WTC11 (cell line): Measurements from ENCODE around the gene HRH1. TPM values are rescaled to one million over a fixed set of nuclear protein-coding genes. Genes with fewer than 3 reads are reported as not detected.

ENCODE experiments used
- ATAC-seq: fragments of 200-7000 bp; cut with Tn5 transposase; 2 replicates; pipeline ENCODE4 v1.10.0; 2021; ENCODE audit warnings: mild to moderate bottlenecking, moderate library complexity
- CTCF ChIA-PET: fragments of 300-600 bp; sonication (Branson Sonifier 250); formaldehyde crosslinking; loops from one replicate; lab custom pipeline; 2021; ENCODE audit warnings: antibody characterized with exemption; lab: Charles Lee
- POLR2A ChIA-PET: fragments of 350-600 bp; sonication (Branson Sonifier 250); formaldehyde crosslinking; loops from one replicate; lab custom pipeline; 2021; ENCODE audit warnings: antibody characterized with exemption; lab: Charles Lee
- DNase-seq: peaks from one replicate; pipeline ENCODE4 v3.0.0; 2021; ENCODE audit warnings: low spot score
- H3K27ac Mint-ChIP-seq: 2 replicates; pipeline ENCODE4 v1.8.0; 2021; ENCODE audit warnings: mixed read lengths
- H3K27me3 Mint-ChIP-seq: 2 replicates; pipeline ENCODE4 v1.8.0; 2021; ENCODE audit warnings: low read depth, mild to moderate bottlenecking, moderate library complexity, mixed read lengths
- H3K36me3 Mint-ChIP-seq: 2 replicates; pipeline ENCODE4 v1.8.0; 2021; ENCODE audit warnings: mixed read lengths
- H3K4me1 Mint-ChIP-seq: 2 replicates; pipeline ENCODE4 v1.8.0; 2022; ENCODE audit warnings: mixed read lengths
- H3K4me3 Mint-ChIP-seq: 2 replicates; pipeline ENCODE4 v1.8.0; 2021; ENCODE audit warnings: mild to moderate bottlenecking, moderate library complexity, mixed read lengths
- H3K9me3 Mint-ChIP-seq: 2 replicates; pipeline ENCODE4 v1.8.0; 2021; ENCODE audit warnings: mixed read lengths
- CREB1 ChIP-seq: sonication (generic); formaldehyde crosslinking; IDR thresholded peaks from 2 replicates; pipeline ENCODE4 v1.8.0; 2023; ENCODE audit warnings: mild to moderate bottlenecking, missing genetic modification reagents
- CREM ChIP-seq: sonication (generic); formaldehyde crosslinking; IDR thresholded peaks from 2 replicates; pipeline ENCODE4 v1.8.1; 2022; ENCODE audit warnings: mild to moderate bottlenecking, missing genetic modification reagents, moderate library complexity
- ELF4 ChIP-seq: sonication (generic); formaldehyde crosslinking; IDR thresholded peaks from 2 replicates; pipeline ENCODE4 v1.8.1; 2022; ENCODE audit warnings: low read depth, mild to moderate bottlenecking, moderate library complexity, missing genetic modification reagents
- EMX1 ChIP-seq: fragments of 250-450 bp; sonication (Bioruptor Pico); IDR thresholded peaks from 2 replicates; pipeline ENCODE4 v1.8.0; 2021; ENCODE audit warnings: mild to moderate bottlenecking
- HMGA2 ChIP-seq: fragments of 250-450 bp; sonication (Bioruptor Pico); IDR thresholded peaks from 2 replicates; pipeline ENCODE4 v1.4.0; 2021; ENCODE audit warnings: mild to moderate bottlenecking, moderate library complexity
- IRF2 ChIP-seq: sonication (generic); formaldehyde crosslinking; IDR thresholded peaks from 2 replicates; pipeline ENCODE4 v1.8.0; 2022; ENCODE audit warnings: low read depth, missing genetic modification reagents, borderline replicate concordance
- JAZF1 ChIP-seq: fragments of 250-450 bp; sonication (Bioruptor Pico); IDR thresholded peaks from 2 replicates; pipeline ENCODE4 v1.9.0; 2021; ENCODE audit warnings: moderate library complexity, mild to moderate bottlenecking, inconsistent platforms
- JUN ChIP-seq: sonication (generic); formaldehyde crosslinking; IDR thresholded peaks from 2 replicates; pipeline ENCODE4 v1.8.0; 2023; ENCODE audit warnings: mild to moderate bottlenecking, missing genetic modification reagents
- MYBL2 ChIP-seq: sonication (generic); formaldehyde crosslinking; IDR thresholded peaks from 2 replicates; pipeline ENCODE4 v1.8.1; 2023; ENCODE audit warnings: mild to moderate bottlenecking, moderate library complexity, missing genetic modification reagents
- NFE2L1 ChIP-seq: sonication (generic); formaldehyde crosslinking; IDR thresholded peaks from 2 replicates; pipeline ENCODE4 v1.8.1; 2023; ENCODE audit warnings: missing genetic modification reagents
- TCF7 ChIP-seq: sonication (generic); formaldehyde crosslinking; IDR thresholded peaks from 2 replicates; pipeline ENCODE4 v1.8.0; 2022; ENCODE audit warnings: mild to moderate bottlenecking, low read depth, missing genetic modification reagents, moderate library complexity
- TEAD1 ChIP-seq: sonication (generic); formaldehyde crosslinking; IDR thresholded peaks from 2 replicates; pipeline ENCODE4 v1.8.0; 2022; ENCODE audit warnings: mild to moderate bottlenecking, missing genetic modification reagents
- ZNF219 ChIP-seq: sonication (generic); formaldehyde crosslinking; IDR thresholded peaks from 2 replicates; pipeline ENCODE4 v1.8.0; 2023; ENCODE audit warnings: missing genetic modification reagents, mild to moderate bottlenecking, borderline replicate concordance
- total RNA-seq: library from RNA; stranded (reverse); gene quantifications from 3 replicates; pipeline ENCODE4 v1.2.3, GENCODE V29; 2021
- TF ChIP-seq, protein P1 (sequence below): fragments of 250-450 bp; sonication (Bioruptor Pico); IDR thresholded peaks from 2 replicates; pipeline ENCODE4 v1.9.0; 2021; ENCODE audit warnings: mild to moderate bottlenecking
- TF ChIP-seq, protein P2 (sequence below): sonication (generic); formaldehyde crosslinking; IDR thresholded peaks from 2 replicates; pipeline ENCODE4 v1.8.1; 2023; ENCODE audit warnings: mild to moderate bottlenecking, missing genetic modification reagents
- TF ChIP-seq, protein P3 (sequence below): sonication (generic); formaldehyde crosslinking; conservative IDR thresholded peaks from 2 replicates; pipeline ENCODE4 v1.8.1; 2022; ENCODE audit warnings: mild to moderate bottlenecking, missing genetic modification reagents
- TF ChIP-seq, protein P4 (sequence below): sonication (generic); formaldehyde crosslinking; IDR thresholded peaks from 2 replicates; pipeline ENCODE4 v1.8.1; 2022; ENCODE audit warnings: mild to moderate bottlenecking, moderate library complexity, missing genetic modification reagents
- TF ChIP-seq, protein P5 (sequence below): fragments of 250-450 bp; sonication (Bioruptor Pico); IDR thresholded peaks from 2 replicates; pipeline ENCODE4 v2.1.2; 2022; ENCODE audit warnings: mild to moderate bottlenecking, moderate library complexity
- TF ChIP-seq, protein P6 (sequence below): sonication (generic); formaldehyde crosslinking; IDR thresholded peaks from 2 replicates; pipeline ENCODE4 v1.8.1; 2023; ENCODE audit warnings: mild to moderate bottlenecking, missing genetic modification reagents, borderline replicate concordance
- TF ChIP-seq, protein P7 (sequence below): sonication (generic); formaldehyde crosslinking; IDR thresholded peaks from 2 replicates; pipeline ENCODE4 v1.8.1; 2022; ENCODE audit warnings: missing genetic modification reagents, borderline replicate concordance

Gene HRH1
- total RNA-seq, 1 experiment from 2014 or later, result not detected

DNA sequence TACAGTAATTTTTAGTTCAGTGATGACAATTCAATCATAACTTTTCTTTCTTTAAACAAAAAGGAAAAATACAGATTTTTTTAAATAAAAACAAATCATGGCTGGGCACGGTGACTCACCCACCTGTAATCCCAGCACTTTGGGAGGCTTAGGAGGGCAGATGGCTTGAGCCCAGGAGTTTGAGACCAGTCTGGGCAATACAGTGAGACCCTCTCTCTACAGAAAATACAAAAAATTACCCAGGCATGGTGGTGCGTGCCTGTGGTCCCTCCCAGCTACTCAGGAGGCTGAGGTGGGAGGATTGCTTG lies 92.3 kb downstream of the HRH1 start:
- POLR2A ChIA-PET, result no interaction called here
- H3K27ac Mint-ChIP-seq, result no peak overlapping the region
- no peaks in the 10 kb centered on the region for H3K4me1 Mint-ChIP-seq
- TF ChIP-seq, protein P1, sequence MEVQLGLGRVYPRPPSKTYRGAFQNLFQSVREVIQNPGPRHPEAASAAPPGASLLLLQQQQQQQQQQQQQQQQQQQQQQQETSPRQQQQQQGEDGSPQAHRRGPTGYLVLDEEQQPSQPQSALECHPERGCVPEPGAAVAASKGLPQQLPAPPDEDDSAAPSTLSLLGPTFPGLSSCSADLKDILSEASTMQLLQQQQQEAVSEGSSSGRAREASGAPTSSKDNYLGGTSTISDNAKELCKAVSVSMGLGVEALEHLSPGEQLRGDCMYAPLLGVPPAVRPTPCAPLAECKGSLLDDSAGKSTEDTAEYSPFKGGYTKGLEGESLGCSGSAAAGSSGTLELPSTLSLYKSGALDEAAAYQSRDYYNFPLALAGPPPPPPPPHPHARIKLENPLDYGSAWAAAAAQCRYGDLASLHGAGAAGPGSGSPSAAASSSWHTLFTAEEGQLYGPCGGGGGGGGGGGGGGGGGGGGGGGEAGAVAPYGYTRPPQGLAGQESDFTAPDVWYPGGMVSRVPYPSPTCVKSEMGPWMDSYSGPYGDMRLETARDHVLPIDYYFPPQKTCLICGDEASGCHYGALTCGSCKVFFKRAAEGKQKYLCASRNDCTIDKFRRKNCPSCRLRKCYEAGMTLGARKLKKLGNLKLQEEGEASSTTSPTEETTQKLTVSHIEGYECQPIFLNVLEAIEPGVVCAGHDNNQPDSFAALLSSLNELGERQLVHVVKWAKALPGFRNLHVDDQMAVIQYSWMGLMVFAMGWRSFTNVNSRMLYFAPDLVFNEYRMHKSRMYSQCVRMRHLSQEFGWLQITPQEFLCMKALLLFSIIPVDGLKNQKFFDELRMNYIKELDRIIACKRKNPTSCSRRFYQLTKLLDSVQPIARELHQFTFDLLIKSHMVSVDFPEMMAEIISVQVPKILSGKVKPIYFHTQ (CRISPR knock-in tag), result no peak
- TF ChIP-seq, protein P2, sequence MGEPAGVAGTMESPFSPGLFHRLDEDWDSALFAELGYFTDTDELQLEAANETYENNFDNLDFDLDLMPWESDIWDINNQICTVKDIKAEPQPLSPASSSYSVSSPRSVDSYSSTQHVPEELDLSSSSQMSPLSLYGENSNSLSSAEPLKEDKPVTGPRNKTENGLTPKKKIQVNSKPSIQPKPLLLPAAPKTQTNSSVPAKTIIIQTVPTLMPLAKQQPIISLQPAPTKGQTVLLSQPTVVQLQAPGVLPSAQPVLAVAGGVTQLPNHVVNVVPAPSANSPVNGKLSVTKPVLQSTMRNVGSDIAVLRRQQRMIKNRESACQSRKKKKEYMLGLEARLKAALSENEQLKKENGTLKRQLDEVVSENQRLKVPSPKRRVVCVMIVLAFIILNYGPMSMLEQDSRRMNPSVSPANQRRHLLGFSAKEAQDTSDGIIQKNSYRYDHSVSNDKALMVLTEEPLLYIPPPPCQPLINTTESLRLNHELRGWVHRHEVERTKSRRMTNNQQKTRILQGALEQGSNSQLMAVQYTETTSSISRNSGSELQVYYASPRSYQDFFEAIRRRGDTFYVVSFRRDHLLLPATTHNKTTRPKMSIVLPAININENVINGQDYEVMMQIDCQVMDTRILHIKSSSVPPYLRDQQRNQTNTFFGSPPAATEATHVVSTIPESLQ (CRISPR knock-in tag), result no peak
- TF ChIP-seq CREB1 (no peak), ZNF219 (no peak), TCF7 (CRISPR knock-in tag) (no peak), HMGA2 (no peak)
- TF ChIP-seq, protein P3, sequence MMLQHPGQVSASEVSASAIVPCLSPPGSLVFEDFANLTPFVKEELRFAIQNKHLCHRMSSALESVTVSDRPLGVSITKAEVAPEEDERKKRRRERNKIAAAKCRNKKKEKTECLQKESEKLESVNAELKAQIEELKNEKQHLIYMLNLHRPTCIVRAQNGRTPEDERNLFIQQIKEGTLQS, result no peak
- TF ChIP-seq, protein P4, sequence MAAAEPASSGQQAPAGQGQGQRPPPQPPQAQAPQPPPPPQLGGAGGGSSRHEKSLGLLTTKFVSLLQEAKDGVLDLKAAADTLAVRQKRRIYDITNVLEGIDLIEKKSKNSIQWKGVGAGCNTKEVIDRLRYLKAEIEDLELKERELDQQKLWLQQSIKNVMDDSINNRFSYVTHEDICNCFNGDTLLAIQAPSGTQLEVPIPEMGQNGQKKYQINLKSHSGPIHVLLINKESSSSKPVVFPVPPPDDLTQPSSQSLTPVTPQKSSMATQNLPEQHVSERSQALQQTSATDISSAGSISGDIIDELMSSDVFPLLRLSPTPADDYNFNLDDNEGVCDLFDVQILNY (CRISPR knock-in tag), result no peak
- TF ChIP-seq, all 79 proteins: peak for 0
- Mint-ChIP-seq H3K9me3 (peaks cover 4% of the 10 kb centered on the region; the same call in 1 of the 2 replicates), H3K4me3 (no peak overlapping the region), H3K27me3 (peaks cover 5% of the 10 kb centered on the region), H3K36me3 (no peaks in the 10 kb centered on the region)
- no peak for ATAC-seq
- no peak for DNase-seq
- CTCF ChIA-PET, result interaction anchor here (1.1 kb wide), 1 partner anchor 10 kb away, joined by 3 read pairs; no protein-coding TSS in a partner anchor

DNA sequence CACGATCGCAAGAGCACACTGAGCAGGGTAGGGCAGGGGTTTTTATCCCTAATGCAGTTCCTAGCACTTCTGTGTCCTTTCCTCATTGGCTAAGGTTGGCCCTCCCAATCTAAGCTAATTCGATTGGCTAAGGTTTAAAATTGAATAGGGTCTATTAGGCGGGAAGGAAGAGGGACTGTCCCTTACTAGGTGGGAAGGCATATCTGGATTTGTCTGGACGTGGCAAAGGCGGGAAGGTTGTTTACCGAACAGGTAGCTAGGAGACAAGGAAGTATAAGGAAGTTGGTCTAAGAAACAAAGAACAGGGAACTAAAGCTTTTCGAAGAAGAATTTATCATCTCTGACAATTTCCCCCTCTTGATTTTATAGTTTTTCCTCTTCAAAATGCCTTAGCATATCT lies 93.1 kb downstream of the HRH1 start:
- Mint-ChIP-seq H3K4me3 (no peak overlapping the region), H3K4me1 (no peaks in the 10 kb centered on the region)
- no peak for ATAC-seq

More for the DNA sequence above, 93.1 kb downstream of the HRH1 start:
- POLR2A ChIA-PET, result interaction anchor here (0.6 kb wide), 1 partner anchor 64 kb away, joined by 3 read pairs; no protein-coding TSS in a partner anchor
- Mint-ChIP-seq H3K27me3 (peaks cover 6% of the 10 kb centered on the region), H3K27ac (no peak overlapping the region), H3K9me3 (peaks cover 4% of the 10 kb centered on the region; the same call in 1 of the 2 replicates), H3K36me3 (no peaks in the 10 kb centered on the region)
- TF ChIP-seq MYBL2 (CRISPR knock-in tag), result no peak
- no peak for TF ChIP-seq EMX1
- TF ChIP-seq IRF2, result no peak
- no peak for TF ChIP-seq CREM
- TF ChIP-seq, protein P3, result no peak
- no peak for TF ChIP-seq TEAD1
- TF ChIP-seq JAZF1, result no peak
- TF ChIP-seq JUN (CRISPR knock-in tag), result no peak
- TF ChIP-seq, protein P5, sequence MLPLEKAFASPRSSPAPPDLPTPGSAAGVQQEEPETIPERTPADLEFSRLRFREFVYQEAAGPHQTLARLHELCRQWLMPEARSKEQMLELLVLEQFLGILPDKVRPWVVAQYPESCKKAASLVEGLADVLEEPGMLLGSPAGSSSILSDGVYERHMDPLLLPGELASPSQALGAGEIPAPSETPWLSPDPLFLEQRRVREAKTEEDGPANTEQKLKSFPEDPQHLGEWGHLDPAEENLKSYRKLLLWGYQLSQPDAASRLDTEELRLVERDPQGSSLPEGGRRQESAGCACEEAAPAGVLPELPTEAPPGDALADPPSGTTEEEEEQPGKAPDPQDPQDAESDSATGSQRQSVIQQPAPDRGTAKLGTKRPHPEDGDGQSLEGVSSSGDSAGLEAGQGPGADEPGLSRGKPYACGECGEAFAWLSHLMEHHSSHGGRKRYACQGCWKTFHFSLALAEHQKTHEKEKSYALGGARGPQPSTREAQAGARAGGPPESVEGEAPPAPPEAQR (CRISPR knock-in tag), result no peak
- TF ChIP-seq, protein P6, sequence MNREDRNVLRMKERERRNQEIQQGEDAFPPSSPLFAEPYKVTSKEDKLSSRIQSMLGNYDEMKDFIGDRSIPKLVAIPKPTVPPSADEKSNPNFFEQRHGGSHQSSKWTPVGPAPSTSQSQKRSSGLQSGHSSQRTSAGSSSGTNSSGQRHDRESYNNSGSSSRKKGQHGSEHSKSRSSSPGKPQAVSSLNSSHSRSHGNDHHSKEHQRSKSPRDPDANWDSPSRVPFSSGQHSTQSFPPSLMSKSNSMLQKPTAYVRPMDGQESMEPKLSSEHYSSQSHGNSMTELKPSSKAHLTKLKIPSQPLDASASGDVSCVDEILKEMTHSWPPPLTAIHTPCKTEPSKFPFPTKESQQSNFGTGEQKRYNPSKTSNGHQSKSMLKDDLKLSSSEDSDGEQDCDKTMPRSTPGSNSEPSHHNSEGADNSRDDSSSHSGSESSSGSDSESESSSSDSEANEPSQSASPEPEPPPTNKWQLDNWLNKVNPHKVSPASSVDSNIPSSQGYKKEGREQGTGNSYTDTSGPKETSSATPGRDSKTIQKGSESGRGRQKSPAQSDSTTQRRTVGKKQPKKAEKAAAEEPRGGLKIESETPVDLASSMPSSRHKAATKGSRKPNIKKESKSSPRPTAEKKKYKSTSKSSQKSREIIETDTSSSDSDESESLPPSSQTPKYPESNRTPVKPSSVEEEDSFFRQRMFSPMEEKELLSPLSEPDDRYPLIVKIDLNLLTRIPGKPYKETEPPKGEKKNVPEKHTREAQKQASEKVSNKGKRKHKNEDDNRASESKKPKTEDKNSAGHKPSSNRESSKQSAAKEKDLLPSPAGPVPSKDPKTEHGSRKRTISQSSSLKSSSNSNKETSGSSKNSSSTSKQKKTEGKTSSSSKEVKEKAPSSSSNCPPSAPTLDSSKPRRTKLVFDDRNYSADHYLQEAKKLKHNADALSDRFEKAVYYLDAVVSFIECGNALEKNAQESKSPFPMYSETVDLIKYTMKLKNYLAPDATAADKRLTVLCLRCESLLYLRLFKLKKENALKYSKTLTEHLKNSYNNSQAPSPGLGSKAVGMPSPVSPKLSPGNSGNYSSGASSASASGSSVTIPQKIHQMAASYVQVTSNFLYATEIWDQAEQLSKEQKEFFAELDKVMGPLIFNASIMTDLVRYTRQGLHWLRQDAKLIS (CRISPR knock-in tag), result no peak
- no peak for TF ChIP-seq NFE2L1 (CRISPR knock-in tag)
- TF ChIP-seq, protein P7, sequence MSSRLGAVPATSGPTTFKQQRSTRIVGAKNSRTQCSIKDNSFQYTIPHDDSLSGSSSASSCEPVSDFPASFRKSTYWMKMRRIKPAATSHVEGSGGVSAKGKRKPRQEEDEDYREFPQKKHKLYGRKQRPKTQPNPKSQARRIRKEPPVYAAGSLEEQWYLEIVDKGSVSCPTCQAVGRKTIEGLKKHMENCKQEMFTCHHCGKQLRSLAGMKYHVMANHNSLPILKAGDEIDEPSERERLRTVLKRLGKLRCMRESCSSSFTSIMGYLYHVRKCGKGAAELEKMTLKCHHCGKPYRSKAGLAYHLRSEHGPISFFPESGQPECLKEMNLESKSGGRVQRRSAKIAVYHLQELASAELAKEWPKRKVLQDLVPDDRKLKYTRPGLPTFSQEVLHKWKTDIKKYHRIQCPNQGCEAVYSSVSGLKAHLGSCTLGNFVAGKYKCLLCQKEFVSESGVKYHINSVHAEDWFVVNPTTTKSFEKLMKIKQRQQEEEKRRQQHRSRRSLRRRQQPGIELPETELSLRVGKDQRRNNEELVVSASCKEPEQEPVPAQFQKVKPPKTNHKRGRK, result no peak
- no peak for TF ChIP-seq ELF4
- CTCF ChIA-PET, result interaction anchor here (1.1 kb wide), 1 partner anchor 11 kb away, joined by 3 read pairs; no protein-coding TSS in a partner anchor
- DNase-seq, result no peak
